Activated naive CD4-positive, alpha-beta T cell treated with anti-CD3 and anti-CD28 coated beads, Interleukin-2, amount 50 U/mL, for 24 hours (primary cell): ENCODE data around the gene USP48.
"Not testable (repeated sequence)": the region's sequence is repeated elsewhere in the genome, so short reads cannot be mapped to it uniquely, and the experiment has no call there.

Experiments used
- H3K27ac Mint-ChIP-seq: one replicate; pipeline ENCODE4 v1.8.0; 2021; ENCODE audit warnings: mild to moderate bottlenecking, mixed read lengths
- H3K27me3 Mint-ChIP-seq: one replicate; pipeline ENCODE4 v1.8.0; 2021; ENCODE audit warnings: mixed read lengths
- H3K36me3 Mint-ChIP-seq: one replicate; pipeline ENCODE4 v1.8.0; 2021; ENCODE audit warnings: mixed read lengths
- H3K4me1 Mint-ChIP-seq: one replicate; pipeline ENCODE4 v1.8.0; 2021; ENCODE audit warnings: mixed read lengths
- H3K4me3 Mint-ChIP-seq: one replicate; pipeline ENCODE4 v1.8.0; 2021; ENCODE audit warnings: mild to moderate bottlenecking, mixed read lengths
- H3K9me3 Mint-ChIP-seq: one replicate; pipeline ENCODE4 v1.8.0; 2021; ENCODE audit warnings: mixed read lengths

The USP48 gene, protein sequence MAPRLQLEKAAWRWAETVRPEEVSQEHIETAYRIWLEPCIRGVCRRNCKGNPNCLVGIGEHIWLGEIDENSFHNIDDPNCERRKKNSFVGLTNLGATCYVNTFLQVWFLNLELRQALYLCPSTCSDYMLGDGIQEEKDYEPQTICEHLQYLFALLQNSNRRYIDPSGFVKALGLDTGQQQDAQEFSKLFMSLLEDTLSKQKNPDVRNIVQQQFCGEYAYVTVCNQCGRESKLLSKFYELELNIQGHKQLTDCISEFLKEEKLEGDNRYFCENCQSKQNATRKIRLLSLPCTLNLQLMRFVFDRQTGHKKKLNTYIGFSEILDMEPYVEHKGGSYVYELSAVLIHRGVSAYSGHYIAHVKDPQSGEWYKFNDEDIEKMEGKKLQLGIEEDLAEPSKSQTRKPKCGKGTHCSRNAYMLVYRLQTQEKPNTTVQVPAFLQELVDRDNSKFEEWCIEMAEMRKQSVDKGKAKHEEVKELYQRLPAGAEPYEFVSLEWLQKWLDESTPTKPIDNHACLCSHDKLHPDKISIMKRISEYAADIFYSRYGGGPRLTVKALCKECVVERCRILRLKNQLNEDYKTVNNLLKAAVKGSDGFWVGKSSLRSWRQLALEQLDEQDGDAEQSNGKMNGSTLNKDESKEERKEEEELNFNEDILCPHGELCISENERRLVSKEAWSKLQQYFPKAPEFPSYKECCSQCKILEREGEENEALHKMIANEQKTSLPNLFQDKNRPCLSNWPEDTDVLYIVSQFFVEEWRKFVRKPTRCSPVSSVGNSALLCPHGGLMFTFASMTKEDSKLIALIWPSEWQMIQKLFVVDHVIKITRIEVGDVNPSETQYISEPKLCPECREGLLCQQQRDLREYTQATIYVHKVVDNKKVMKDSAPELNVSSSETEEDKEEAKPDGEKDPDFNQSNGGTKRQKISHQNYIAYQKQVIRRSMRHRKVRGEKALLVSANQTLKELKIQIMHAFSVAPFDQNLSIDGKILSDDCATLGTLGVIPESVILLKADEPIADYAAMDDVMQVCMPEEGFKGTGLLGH

DNA sequence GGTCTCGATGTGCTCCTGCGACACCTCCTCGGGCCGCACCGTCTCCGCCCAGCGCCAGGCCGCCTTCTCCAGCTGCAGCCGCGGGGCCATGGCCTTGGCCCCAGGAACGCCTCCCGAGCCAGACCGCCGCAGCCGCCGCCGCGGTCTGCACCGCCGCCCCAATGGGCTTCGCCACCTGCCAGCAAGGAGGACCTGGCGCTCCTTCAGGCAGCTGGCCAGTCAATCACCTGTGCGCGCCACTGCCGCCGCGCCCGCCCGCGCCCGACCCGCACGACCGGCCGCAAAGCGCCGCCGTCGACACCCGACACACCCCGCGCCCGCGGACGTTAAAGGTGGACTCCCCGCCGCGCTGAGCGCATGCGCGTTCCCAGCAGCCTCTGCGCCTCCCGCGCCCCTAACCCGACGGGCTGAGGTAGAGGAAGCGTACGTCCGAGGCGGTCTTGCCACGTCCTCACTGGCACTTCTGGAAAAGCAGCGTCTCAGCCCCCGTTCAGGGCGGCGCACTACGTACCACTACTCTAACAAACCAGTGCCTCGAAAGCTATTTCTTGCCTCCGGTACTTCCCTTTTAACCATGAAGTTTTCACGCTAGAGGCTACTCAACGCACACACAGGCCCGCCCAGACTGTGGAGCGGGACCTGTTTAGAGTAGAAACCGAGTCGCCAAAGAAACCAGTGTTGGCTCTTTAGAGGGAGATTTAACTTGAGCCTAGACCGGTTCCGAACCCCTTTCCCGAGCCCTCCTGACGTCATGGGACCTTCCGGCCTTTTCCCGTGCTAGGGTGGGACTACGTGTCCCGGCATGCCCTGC, at the start of gene USP48:
USP48 (minus strand) TSS at position 282 of the 811 bp plus-strand sequence; CDS start at position 90, 192 bp downstream.
- Mint-ChIP-seq H3K27ac (peak within 1 kb of the TSS; percentile 100), H3K4me1 (peaks cover 30% of the 10 kb centered on the region), H3K36me3 (peaks cover 1% of the 10 kb centered on the region), H3K27me3 (no peaks in the 10 kb centered on the region), H3K9me3 (no peaks in the 10 kb centered on the region), H3K4me3 (peak within 1 kb of the TSS; percentile 92)

DNA sequence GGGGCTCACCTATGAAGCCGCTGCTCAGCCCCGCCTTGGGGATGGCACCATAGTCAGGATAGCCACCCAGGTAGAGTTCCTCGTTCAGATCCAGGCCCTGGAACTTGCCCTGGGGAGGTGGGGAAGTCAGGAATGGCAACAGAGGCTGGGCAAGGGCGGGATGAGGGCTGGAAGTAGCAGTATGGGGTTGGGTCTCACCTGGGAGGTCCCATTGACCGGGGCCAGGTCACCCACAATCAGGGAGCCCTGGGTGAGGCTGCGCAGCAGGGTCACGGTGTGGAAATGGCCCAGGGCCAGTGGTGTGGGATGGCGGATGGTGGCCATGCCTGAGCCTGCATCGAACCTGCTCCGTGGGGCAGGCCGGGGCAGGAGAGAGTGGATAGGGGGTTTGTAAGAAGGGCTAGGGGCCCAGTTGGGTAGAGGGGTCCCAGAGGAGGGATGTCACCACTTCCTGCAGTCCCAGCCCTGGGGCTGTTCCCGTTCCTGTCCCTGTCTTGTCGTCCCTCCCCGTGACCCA, 48.6 kb upstream of the USP48 start:
- H3K4me1 Mint-ChIP-seq, result no peaks in the 10 kb centered on the region
- peaks cover 17% of the 10 kb centered on the region for H3K36me3 Mint-ChIP-seq
- no peaks in the 10 kb centered on the region for H3K27me3 Mint-ChIP-seq
- no peak overlapping the region for H3K27ac Mint-ChIP-seq
- H3K4me3 Mint-ChIP-seq, result no peak overlapping the region
- H3K9me3 Mint-ChIP-seq, result no peaks in the 10 kb centered on the region

DNA sequence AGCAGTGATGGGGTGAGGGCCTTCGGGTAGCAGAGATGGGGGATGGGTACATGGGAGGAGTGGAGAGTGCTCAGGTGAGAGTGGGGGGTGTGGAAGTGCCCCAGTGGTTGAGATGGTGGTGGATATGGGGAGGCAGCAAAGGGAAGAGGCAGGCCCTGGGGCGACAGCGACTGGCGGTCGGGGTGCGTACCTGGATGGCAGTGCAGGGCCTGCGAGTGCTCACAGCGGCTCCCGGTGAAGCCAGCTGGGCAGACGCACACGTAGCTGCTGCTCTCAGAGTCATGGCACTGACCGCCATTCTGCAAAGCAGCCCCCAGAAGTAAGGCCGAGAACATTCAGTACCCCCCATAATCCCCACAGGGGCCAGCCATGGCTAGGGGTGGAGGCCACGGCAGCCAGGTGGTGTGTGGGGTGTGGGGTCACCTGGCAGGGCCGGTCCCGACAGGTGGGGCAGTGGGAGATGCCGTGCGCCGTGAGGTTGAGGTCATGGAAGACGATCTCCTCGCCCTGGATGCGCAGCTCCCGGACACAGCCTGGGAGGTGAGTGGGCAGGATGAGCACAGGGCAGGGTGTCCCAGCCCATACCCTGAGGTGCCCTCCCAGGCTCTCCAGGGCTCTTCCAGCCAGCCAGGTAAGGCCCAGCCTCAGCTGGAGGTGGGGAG, 48.0 kb upstream of the USP48 start:
- no peaks in the 10 kb centered on the region for H3K4me1 Mint-ChIP-seq
- peaks cover 17% of the 10 kb centered on the region for H3K36me3 Mint-ChIP-seq
- H3K27me3 Mint-ChIP-seq, result no peaks in the 10 kb centered on the region
- H3K9me3 Mint-ChIP-seq, result no peaks in the 10 kb centered on the region
- no peak overlapping the region for H3K4me3 Mint-ChIP-seq
- no peak overlapping the region for H3K27ac Mint-ChIP-seq

DNA sequence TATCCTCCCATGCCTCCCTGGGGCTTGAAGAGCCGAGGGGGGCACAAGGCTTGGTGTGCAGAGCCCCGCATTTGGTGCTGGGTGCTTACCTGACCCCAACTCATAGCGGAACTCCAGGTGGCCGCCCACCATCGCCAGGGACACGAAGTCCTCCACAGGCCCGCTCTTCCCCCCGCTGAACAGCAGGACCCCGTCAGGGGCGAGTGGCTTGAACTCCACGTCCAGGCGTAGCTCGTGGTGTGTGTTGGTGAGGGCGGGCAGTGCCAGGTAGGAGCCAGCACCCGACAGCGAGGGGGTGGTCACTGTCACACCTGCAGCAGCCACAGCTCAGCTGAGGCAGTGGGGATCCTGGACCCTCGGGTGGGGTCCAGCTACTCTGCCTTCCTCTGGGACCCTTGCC, 46.3 kb upstream of the USP48 start:
- no peak overlapping the region for H3K27ac Mint-ChIP-seq
- no peaks in the 10 kb centered on the region for H3K27me3 Mint-ChIP-seq
- no peaks in the 10 kb centered on the region for H3K4me1 Mint-ChIP-seq
- peaks cover 10% of the 10 kb centered on the region for H3K36me3 Mint-ChIP-seq
- H3K9me3 Mint-ChIP-seq, result no peaks in the 10 kb centered on the region
- H3K4me3 Mint-ChIP-seq, result no peak overlapping the region

DNA sequence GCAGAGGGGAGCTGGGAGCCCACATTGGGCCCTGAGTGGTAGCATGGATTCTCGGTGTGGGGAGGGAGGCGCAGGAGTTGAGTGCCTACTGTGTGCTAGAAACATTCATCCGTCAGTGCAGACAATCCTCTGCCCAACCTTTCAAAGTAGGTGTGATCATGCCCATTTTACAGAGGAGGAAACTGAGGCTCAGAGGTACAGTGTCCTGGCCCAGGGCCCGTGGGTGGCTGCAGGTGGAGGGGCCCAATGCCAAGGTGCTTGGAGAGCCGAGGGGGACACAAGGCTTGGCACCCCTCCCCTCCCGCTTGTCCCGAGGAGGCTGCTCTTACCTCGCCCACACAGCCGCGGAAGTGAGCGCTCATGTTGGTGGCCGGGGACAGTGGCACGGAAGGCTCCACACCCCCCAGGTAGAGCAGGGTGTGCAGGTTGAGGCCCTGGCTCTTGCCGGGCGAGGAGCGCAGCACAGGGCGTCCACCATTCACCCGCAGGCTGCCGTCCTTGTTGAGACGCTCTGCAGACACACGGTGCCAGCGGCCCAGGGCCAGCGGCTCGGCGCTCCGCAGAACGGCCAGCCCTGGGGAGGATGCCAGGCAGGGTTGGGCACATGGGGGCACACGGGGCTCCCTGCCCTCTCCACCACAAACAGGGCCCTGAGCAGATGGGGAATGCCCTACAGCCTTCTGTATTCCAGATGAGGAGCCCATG, 45.7 kb upstream of the USP48 start:
- Mint-ChIP-seq H3K27ac (no peak overlapping the region), H3K4me3 (no peak overlapping the region), H3K9me3 (no peaks in the 10 kb centered on the region), H3K36me3 (peaks cover 6% of the 10 kb centered on the region), H3K27me3 (no peaks in the 10 kb centered on the region), H3K4me1 (no peaks in the 10 kb centered on the region)

DNA sequence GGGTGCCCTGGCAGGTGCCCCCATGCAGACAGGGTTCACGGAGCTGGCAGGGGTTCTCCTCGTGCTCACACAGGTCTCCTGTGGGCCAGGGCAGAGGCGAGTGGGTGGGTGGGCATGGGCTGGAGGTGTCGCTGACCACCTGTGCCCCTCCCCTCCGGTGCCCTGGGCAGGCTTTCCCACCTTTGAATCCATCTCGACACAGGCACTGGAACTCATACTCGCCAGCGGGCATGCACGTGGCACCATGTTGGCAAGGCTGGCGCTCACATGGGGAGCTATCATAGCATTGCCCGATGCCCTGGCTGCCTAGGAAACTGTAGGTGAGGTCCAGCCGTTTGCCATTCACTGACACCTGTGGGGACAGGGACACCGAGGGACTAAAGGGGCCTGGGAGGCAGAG, 45.1 kb upstream of the USP48 start:
- Mint-ChIP-seq H3K27me3 (no peaks in the 10 kb centered on the region), H3K36me3 (peaks cover 6% of the 10 kb centered on the region), H3K27ac (no peak overlapping the region), H3K4me1 (no peaks in the 10 kb centered on the region), H3K9me3 (no peaks in the 10 kb centered on the region), H3K4me3 (no peak overlapping the region)

DNA sequence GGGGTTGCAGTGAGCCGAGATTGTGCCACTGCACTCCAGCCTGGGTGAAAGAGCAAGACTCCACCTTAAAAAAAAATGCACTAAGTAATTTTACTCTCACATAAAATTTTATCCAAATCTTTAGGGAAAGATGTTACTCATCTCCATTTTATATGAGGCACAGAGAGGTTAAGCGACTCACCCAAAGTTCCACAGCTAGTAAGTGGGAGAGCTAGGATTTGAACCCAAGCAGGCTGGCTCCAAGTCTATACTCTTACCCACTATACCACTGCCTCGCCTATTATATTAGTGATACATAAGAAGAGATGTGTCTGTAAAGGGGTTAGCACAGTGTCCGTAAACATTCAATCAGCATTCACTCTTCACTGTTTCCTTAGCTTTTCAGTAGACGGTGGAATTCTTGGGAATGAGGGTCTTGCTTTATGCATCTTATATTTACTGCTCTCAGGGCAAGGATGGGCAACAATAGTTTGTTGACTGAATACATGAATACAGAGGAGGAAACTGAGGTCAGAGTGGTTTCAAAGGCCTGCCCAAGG, 44.3 kb upstream of the USP48 start:
- H3K27me3 Mint-ChIP-seq, result no peaks in the 10 kb centered on the region
- H3K9me3 Mint-ChIP-seq, result no peaks in the 10 kb centered on the region
- peaks cover 3% of the 10 kb centered on the region for H3K36me3 Mint-ChIP-seq
- H3K4me3 Mint-ChIP-seq, result no peak overlapping the region
- H3K4me1 Mint-ChIP-seq, result no peaks in the 10 kb centered on the region
- H3K27ac Mint-ChIP-seq, result no peak overlapping the region

DNA sequence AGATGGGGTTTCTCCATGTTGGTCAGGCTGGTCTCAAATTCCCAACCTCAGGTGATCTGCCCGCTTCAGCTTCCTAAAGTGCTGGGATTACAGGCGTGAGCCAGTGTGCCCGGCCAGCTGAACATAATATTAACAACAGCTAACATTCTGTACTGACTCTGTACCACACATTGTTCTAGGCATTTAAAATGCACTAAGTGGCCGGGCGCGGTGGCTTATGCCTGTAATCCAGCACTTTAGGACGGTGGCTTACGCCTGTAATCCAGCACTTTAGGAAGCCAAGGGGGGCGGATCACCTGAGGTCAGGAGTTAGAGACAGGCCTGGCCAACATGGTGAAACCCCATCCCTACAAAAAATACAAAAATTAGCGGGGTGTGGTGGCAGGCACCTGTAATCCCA, 43.7 kb upstream of the USP48 start:
- not testable (repeated sequence) for H3K4me1 Mint-ChIP-seq, H3K36me3 Mint-ChIP-seq, H3K4me3 Mint-ChIP-seq, H3K9me3 Mint-ChIP-seq, H3K27me3 Mint-ChIP-seq, H3K27ac Mint-ChIP-seq

DNA sequence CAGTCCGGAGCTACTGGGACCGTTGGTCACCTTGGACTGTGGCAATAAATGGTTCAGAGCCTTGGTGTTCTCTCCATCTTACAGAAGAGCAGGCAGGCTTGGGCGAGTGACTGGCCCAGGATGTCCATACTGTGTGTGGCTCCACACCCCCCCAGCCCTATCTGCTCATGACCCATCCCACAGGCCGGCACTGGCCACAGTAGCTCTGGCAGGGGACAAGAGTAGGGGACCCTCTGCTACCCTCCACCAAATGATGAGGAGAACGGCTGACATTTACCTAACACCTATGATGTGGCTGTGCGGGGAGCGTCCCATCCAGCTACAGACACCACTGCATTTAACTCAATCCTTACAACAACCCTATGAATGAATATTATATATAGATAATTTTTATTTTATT, 42.4 kb upstream of the USP48 start:
- H3K4me3 Mint-ChIP-seq, result no peak overlapping the region
- no peaks in the 10 kb centered on the region for H3K4me1 Mint-ChIP-seq
- no peaks in the 10 kb centered on the region for H3K36me3 Mint-ChIP-seq
- no peak overlapping the region for H3K27ac Mint-ChIP-seq
- H3K27me3 Mint-ChIP-seq, result no peaks in the 10 kb centered on the region
- H3K9me3 Mint-ChIP-seq, result no peaks in the 10 kb centered on the region

DNA sequence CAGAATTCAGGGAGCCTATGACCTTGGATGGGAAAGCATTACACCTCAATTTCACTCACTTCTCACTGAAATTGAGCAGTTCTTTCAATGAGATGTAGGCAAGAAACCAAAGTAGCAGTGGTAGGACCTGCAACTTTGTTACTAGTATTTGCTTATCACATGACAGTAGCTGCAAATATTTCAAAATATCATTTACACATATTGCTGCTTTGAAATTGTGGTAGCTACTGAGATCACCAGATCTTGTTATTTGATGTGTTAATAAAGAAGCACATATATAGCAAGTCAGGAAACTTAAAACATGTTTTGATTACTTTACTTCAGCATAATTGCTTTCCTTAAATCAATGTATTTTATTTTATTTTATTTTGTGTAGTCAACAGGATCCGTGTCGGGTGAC, 42.0 kb upstream of the USP48 start:
- Mint-ChIP-seq H3K4me1 (no peaks in the 10 kb centered on the region), H3K27ac (no peak overlapping the region), H3K4me3 (no peak overlapping the region), H3K27me3 (no peaks in the 10 kb centered on the region), H3K9me3 (no peaks in the 10 kb centered on the region), H3K36me3 (no peaks in the 10 kb centered on the region)

DNA sequence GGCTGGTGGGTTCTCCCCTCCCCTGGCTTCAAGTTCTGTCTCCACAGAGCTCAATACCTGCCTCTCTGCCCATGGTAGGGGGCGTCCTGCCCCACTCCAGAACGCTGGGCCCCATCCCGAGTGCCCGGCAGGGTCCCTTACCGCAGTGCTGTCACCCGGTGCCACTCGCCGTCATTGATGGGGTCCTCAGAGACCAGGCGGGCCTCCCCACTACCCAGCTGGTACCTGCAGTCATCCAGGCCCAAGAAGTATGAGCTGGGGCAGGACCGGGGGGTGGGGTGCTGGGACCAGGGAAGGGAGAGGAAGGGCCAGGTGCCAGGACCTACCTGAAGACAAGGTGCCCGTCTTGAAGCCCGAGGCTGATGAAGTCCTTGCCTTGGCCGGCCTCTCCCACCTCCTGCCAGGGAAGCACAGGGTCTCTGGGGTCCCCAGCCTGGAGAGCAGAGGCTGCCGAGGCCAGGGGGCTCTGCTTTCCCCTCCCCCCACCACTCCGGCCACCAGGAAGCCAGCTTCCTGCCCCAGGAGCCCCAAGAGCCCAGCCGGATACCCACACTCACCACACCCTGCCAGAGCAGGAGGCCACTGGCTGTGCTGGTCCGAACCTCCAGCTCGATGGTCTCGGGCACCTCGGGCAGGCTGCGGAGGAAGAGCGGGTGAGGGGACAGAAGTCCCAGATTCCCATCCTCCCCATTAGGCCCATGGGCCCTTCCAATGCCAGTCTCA, 41.2 kb upstream of the USP48 start:
- Mint-ChIP-seq H3K4me1 (no peaks in the 10 kb centered on the region), H3K4me3 (no peak overlapping the region), H3K27ac (no peak overlapping the region), H3K27me3 (no peaks in the 10 kb centered on the region), H3K9me3 (no peaks in the 10 kb centered on the region), H3K36me3 (no peaks in the 10 kb centered on the region)

DNA sequence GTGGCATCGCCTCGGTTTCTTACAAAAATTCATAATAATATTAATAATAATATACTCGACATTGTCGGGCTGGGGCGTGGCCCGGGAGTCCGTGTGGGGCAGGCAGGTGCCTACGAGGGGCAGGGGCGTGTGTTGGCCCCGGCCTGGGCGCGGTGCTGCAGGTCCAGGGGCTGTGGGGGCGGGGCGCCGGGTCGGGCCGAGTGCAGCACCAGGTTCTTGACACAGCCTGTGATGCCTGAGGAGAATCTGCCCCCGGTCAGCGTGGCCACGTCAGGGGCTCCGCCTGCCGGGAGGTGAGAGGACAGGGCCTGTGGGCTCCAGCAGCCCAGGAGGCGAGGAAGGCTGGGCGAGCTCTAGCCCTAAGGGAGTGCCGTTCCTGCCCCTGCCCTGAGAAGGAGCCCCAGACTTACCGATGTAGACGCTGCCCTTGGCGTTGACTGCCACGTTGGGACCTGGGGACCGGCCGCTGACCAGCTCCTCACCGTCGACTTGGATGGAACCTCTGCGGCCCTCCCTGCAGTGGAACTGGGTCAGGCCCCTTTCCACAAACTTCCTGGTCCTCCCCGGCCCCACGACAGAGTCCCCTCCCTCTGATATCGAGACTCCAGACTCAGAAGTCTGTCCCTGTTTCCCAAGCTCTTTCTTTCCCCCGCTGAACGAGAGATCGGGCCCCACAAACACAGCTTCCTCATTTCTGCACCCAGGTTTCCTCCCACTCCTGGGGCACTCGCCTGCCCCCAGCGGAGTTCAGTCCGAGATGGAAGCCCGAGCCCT, 40.4 kb upstream of the USP48 start:
- Mint-ChIP-seq H3K4me3 (no peak overlapping the region), H3K4me1 (peaks cover 3% of the 10 kb centered on the region), H3K27ac (no peak overlapping the region), H3K27me3 (no peaks in the 10 kb centered on the region), H3K36me3 (no peaks in the 10 kb centered on the region), H3K9me3 (no peaks in the 10 kb centered on the region)

DNA sequence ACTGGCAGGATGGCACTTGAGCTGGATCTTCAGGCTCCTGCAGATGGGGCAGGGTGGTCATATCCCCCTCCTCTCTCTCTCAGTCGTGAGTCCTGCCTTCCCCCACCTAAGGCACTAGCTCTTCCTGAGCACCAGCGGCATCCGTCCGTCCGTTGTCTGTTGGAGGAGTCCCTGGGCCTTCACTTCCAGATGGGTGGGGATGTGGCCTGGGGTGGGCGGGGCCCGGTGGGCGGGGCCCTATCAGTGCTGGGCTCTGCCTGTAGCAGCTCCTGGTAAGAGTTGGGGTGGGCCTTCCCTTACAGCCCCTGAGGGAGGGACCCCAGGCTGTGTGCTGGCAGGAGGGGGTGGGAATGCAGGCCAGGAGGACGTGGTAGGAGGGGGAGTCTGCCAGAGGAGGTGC, 39.4 kb upstream of the USP48 start:
- Mint-ChIP-seq H3K4me3 (no peak overlapping the region), H3K27ac (no peak overlapping the region), H3K9me3 (no peaks in the 10 kb centered on the region), H3K4me1 (peaks cover 4% of the 10 kb centered on the region), H3K36me3 (no peaks in the 10 kb centered on the region), H3K27me3 (no peaks in the 10 kb centered on the region)
